EL (cell line): ENCODE results near the gene BAAT.
A peak's percentile ranks its signal among the peaks of the same experiment; 100 is the strongest.

Experiments
- DNase-seq: peaks from one replicate; pipeline ENCODE4 v3.0.0-alpha.2; 2016

Gene BAAT

GRCh38 chr9:101398068-101398929, 13.5 kb upstream of the BAAT start, which contains the start of the genes MRPL50 and ZNF189:
MRPL50 (minus strand) TSS chr9:101398618; CDS start chr9:101398592, 26 bp downstream.
ZNF189 (plus strand) TSS chr9:101398851; CDS start chr9:101399157, 306 bp downstream.
- peak; percentile 99 for DNase-seq

DNA sequence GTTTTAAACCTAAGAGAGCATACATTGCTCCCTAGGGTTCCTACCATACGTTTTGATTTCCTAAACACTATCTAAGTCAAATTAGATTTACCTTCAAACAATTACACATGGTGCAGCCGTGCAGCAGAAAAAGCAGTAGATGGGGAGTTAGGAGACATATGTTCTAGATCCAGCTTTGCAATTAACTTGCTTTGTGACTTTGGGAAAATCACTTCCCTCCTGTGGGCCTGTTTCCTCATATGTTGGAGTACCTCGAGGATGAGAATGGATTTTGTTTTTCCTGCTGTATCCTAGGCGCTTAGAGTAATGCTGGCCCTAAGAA, 12.9 kb upstream of the BAAT start:
- DNase-seq, result no peak

GRCh38 chr9:101394687-101395086, 9.9 kb upstream of the BAAT start:
- DNase-seq, result no peak

- no peak for DNase-seq
Measured at GRCh38 chr9:101393135-101393534, 8.3 kb upstream of the BAAT start.

DNA sequence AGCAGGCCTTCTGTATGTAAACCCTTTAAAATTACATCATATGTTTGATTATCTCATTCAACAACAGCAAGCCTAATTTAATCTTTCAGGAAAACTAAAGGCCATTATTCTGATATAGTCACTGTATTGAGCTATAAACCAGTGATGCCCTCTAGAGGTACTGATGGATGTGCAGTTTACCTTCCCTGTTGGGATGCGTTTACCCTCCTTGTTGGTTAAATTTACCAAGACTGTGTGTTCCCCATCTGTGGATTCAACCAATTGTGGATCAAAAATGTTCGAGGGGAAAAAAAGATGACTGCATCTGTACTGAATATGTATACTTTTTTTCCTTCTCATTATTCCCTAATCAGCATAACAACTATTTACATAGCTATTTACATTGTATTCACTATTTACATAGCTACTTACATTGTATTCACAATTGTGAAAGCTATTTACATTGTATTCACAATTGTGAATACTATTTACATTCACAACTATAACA, 3.7 kb upstream of the BAAT start:
- no peak for DNase-seq

- peak; percentile 49 for DNase-seq
Measured at GRCh38 chr9:101387871-101388506, 3.2 kb upstream of the BAAT start.

DNA sequence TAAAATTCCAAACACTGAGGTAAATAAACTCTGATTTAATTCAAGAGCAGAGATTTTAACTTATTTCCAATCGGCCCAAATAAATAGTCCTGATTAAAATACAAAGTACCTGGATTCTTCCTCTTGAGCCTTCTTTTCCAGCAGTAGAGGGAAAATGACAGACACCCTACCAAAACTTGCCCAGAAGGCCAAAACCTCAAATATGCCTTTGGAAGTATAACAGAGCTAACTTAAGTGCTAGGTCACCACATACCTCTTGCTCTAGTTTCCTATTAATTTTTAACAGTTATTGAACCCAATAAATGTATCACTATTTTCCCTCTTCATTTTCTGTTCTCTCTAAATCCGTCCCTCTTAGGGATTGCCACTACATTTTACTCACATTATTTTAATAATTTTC, 1.4 kb downstream of the BAAT start:
- DNase-seq, result no peak

GRCh38 chr9:101381833-101382342, 2.9 kb downstream of the BAAT start:
- DNase-seq, result no peak

- no peak for DNase-seq
Measured at GRCh38 chr9:101381118-101381517, 3.7 kb downstream of the BAAT start.

- no peak for DNase-seq
Measured at GRCh38 chr9:101380295-101380694, 4.5 kb downstream of the BAAT start.

DNA sequence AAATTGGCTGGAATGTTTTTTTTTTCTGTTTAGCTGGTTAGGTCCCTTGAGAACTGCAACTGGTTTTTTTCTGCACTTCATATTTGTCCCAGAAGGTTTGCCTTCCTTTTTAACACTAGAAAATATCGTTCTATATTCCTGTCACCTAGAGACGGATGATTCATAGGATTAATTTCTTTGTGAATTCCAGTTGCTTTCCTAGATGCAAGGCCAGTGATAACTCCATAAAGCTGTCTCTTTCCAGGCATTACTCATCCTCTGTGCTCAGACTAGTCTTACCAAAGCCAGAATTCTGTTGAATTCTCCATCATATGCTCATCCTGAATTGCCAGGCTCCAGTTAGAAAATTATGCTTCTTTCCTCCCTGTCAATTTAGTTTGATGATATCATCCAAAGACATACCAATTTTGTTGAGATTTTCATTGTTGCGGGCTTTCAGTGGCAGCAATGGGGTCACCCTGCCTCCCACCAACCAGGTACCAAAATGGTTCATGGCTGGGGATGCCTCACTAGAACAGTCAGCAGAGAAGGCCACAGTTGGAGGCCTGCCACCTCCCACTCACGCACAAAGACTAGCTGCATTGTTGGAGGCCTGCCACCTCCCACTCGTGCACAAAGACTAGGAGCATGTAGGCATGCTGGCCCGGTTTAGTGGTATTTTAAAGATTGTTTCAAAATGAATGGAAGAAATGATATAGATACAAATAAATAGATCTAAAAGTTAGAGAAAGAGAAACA, 8.5 kb downstream of the BAAT start:
- peak; percentile 86 for DNase-seq

- DNase-seq, result no peak
Measured at GRCh38 chr9:101375546-101375945, 9.3 kb downstream of the BAAT start.

GRCh38 chr9:101372327-101373118, 12.3 kb downstream of the BAAT start:
- DNase-seq, result no peak

DNA sequence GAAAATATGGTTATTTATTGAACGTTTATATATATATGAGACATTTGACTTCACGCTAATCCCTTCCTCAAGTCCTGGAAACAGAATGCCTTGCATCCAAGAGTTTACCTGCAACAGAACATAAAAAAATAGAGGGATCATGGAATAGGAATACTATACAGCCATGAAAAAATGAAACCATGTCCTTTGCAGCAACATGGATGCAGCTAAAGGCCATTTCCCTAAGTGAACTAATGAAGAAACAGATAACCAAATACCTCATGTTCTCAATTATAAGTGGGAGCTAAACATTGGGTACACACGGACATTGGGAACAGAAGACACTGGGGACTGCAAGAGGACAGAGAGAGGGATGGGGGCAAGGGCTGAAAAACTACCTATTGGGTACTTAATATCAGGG, 13.0 kb downstream of the BAAT start:
- no peak for DNase-seq

GRCh38 chr9:101369884-101370531, 14.8 kb downstream of the BAAT start:
- no peak for DNase-seq

GRCh38 chr9:101369286-101369685, 15.5 kb downstream of the BAAT start:
- DNase-seq, result peak; percentile 61

GRCh38 chr9:101367323-101367722, 17.5 kb downstream of the BAAT start:
- DNase-seq, result no peak

DNA sequence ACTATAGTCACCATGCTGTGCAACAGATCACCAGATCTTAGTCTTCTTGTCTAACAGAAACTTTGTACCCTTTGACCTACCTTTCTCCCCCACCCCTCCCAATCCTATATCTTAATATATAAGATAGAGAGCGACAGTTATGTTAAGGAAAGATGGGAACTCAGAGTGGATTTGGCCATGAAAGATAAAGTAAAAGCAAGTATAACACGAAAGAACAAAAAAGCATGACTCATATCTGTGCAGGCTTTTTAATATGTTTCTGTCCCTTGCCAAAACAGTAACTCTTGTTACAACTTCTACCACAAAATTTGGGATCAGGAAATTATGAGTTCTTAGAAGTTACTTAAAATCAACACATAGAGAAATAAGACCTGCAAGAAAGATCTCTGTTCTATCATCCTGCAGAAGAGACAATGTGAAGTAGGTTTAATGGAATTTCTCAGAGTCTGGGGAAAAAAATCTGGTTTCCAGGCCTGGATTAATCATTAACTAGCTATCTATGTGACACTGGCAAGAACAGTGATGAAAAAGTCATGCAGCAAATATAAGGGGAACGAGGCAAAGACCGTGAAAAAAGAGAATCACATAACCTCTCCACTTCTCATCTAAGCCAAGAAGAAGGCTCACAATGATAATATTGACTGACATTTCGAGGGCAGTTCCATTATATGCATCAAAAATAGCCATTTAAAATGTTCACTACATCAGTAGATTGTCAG, 18.6 kb downstream of the BAAT start:
- DNase-seq, result peak; percentile 34

DNA sequence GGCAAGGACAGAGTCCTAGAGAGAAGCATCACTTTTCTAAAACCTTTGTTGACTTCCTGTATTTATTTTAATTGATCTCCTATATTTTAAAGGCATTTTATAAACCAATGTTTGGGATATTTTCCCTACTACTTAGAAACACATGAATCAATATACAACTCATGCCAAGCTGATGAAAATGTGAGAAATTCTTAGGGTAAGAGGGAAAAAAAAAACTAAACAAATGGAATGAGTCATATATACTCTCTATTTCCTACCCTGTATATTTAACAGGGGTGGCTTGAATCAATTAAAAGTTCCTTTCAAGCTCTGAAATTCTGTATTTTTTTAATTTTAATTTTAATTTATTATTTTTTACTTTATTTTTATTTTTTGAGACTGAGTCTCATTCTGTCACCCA, 19.6 kb downstream of the BAAT start:
- DNase-seq, result peak; percentile 39

DNA sequence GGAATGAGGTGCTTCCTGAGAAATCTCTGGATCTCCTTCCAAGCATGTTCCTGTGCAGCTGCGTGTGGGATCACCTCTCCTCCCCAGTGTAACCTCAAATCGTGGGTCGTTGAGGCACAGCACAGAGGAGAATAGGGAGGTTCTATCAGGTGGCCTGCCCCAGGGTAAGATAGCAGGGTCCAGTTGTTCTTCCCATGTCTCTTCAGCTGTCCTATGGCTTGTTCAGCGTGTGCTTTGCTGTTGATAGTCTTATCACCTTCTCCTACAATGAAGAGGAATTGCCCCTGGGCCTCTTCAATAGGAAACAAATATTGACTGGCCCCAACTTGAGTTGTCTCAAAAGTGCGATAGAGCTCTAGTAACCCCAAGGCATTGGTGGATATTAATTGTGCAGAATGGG, 22.4 kb downstream of the BAAT start:
- DNase-seq, result no peak

DNA sequence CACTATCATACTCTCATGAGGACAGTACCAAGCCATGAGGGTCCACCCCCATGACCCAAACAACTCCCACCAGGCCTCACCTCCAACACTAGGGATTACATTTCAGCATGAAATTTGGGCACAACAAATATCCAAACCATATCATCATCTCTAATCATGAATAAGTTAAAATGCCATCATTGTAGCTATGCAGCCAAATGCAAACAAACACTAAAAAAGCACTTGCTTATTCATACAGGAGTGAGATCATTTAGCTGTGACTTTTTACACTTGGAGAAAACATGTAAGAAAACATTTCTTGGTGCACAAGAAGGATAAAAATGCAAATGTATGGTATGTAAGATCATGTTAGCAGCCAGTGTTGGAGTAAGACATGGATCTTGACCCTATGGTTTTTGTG, 24.2 kb downstream of the BAAT start:
- no peak for DNase-seq
